HG03565 (cell line): ENCODE measurements around the gene DNAH11.
"Not testable (repeated sequence)": the region's sequence is repeated elsewhere in the genome, so short reads cannot be mapped to it uniquely, and the experiment has no call there.

ENCODE experiments used
- ATAC-seq: cut with Tn5 transposase; IDR thresholded peaks from one replicate; pipeline ENCODE4 v1.9.1; 2021; ENCODE audit warnings: mild to moderate bottlenecking, moderate library complexity; ENCODE audit not compliant: unreplicated experiment

Gene DNAH11

GRCh38 chr7:21916629-21917028 is 373.8 kb downstream of the DNAH11 start:
- no peak for ATAC-seq

- ATAC-seq = no peak
Measured at GRCh38 chr7:21918216-21918615, 375.4 kb downstream of the DNAH11 start.

DNA sequence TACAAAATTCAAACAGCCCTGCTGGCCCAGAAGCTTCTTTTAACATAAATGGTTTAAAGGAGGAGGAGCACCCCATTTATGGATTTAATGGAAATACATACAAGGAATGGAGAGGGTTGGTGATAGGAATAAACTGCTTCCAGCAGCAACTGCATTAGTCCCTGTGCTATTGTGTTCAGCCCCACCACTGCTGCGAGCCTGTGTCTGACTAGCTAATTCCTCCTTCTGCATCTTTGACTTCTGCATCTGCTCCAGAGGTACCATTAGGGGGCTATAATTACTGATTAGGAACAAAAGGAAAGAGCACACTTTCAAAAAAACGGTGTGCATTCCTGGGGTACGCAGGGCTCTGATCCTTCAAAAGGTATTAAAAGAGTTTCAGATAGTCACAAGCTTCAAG is 378.1 kb downstream of the DNAH11 start:
- ATAC-seq = no peak

GRCh38 chr7:21922605-21923004 is 379.8 kb downstream of the DNAH11 start:
- no peak for ATAC-seq

GRCh38 chr7:21923658-21924057 is 380.8 kb downstream of the DNAH11 start:
- ATAC-seq = no peak

- ATAC-seq = no peak
Measured at GRCh38 chr7:21926448-21926847, 383.6 kb downstream of the DNAH11 start.

DNA sequence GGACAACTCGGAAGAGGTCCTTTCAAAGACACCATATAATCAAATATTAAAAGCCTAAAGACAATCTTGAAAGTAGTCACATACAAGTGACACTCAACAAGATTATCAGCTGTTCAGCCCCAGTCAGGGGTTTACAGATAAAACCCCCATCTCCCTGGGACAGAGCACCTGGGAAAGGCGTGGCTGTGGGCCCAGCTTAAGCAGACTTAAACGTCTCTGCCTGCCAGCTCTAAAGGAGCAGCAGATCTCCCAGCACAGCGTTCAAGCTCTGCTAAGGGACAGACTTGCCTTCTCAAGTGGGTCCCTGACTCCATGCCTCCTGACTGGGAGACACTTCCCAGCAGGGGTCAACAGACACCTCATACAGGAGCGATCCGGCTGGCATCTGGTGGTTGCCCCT is 384.9 kb downstream of the DNAH11 start:
- no peak for ATAC-seq

DNA sequence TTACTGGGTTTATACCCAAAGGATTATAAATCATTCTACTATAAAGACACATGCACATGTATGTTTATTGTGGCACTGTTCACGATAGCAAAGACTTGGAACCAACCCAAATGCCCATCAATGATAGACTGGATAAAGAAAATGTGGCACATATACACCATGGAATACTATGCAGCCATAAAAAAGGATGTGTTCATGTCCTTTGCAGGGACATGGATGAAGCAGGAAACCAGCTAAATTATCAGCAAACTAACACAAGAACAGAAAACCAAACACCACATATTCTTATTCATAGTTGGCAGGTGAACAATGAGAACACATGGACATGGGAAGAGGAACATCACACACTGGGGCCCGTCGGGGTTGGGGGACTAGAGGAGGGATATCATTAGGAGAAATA is 390.5 kb downstream of the DNAH11 start:
- not testable (repeated sequence) for ATAC-seq

- ATAC-seq = no peak
Measured at GRCh38 chr7:21934808-21935207, 392.0 kb downstream of the DNAH11 start.

- ATAC-seq = no peak
Measured at GRCh38 chr7:21938463-21938862, 395.6 kb downstream of the DNAH11 start.

- ATAC-seq = peak; percentile 75
Measured at GRCh38 chr7:21939136-21939857, 396.5 kb downstream of the DNAH11 start.

DNA sequence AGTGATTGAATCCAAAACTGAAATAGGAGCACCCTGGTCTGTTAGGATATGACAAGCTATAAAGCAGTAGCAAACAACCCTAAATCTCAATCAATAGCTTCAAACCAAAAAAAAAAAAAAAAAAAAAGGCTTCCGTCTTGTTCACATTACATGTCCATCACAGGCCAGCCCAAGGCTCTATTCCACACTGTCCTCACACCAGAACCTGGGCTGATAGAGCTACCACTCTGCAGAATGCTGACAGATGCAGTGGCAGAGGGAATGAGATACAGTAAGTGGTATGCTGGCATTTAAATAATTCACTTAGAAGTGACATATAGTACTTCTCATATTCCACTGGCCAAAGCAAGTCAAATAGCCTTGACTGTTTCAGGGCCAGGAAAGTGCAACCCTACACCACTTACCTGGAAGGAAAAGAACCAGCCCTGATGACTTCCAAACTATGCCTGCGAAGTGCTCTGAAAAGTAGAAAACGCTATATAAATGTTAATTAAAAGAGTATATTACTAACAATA is 397.1 kb downstream of the DNAH11 start:
- no peak for ATAC-seq

DNA sequence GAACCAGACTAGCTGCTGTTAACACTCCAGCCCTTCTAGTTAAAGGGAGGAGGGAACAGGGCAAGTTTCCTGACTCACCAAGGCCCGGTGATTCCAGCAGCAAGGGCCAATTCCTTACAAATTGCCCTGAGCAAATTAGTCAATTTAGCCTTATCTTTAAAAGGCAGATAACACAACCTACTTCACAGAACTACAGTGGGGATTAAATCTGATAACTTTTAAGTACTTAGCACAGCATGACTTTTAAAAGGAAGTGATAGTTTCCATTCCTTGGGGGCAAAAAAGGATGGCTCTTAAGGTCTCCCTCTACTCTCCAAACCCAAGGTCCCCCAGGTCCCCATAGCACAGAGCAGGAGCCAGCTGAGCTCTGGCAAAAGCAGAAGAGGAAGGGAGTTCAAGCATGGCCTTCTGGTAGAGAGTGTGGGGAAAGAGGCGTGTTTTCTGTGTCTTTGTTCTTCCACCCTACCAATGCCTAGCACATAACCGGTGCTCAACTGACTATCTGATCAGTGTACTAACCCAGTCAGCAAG is 398.8 kb downstream of the DNAH11 start:
- peak; percentile 14 for ATAC-seq

- ATAC-seq = no peak
Measured at GRCh38 chr7:21942955-21943354, 400.1 kb downstream of the DNAH11 start.

- no peak for ATAC-seq
Measured at GRCh38 chr7:21943436-21943835, 400.6 kb downstream of the DNAH11 start.

GRCh38 chr7:21944616-21945453 is 402.0 kb downstream of the DNAH11 start:
- ATAC-seq = no peak

DNA sequence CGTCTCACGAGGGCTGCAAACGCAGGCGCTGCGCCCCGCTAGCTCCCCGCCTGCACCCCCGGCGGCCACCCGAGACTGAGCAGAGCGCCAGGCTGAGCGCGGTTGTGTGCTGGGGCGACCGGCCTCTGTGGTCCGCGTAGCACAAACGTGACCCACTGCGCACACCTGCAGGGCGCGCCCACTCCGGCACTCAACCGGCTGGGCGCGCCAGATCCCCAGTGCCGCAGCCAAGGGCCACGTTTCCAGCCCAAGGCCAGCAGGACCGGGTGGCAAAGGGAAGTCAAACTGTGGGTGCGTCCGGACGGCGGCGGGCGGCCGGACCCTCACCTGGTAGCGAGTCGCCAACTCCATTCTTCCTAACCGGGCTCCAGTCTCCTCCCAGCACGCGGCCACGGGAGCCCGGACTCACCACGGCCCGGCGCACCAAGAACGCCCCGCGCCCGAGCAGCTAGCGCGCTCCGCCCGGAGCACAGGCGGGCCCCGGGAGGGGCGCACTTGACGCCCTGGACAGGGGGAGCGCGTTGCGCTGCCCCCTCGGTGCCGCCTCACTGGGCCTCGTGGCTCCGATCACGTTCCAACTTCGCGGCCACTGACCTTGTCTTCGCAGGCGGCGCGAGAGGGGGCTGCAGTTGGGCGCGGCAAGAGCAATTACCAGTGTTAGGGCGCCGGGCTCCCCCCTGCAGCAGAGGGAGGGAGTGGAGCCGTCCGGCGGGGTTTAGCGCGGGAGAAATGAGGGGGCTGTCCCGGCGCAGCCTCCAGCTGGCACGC is 402.8 kb downstream of the DNAH11 start, which contains the start of gene CDCA7L:
Gene CDCA7L (minus strand): TSS at position 446 of the 768 bp plus-strand sequence. CDS start 95 bp downstream, at position 351.
- peak; percentile 62 for ATAC-seq

DNA sequence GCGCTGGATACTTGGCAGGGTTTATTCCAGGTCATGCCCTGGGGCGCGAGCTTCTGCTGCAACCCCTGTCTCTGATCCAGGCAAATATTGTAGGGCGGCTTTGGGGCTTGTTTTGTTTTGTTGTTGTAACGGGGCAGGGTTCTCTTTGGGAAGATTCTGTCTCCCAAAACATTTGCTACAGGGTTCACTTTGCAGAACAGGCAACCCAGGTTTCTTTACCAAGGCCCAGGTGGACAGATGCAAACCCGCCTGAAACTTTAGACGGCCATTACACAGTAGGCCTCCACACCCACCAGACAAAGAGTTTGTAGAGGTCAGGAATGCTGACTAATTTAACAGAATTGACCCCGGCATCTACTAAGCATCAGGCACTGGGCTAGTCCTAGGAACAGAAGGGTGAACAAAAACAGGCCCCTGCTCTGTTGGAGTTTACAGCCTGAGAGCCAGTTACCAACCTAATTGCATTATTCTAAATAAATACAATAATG is 403.4 kb downstream of the DNAH11 start:
- ATAC-seq = no peak

GRCh38 chr7:21947056-21947455 is 404.2 kb downstream of the DNAH11 start:
- ATAC-seq = no peak

GRCh38 chr7:21947946-21948345 is 405.1 kb downstream of the DNAH11 start:
- no peak for ATAC-seq

- no peak for ATAC-seq
Measured at GRCh38 chr7:21948364-21948763, 405.5 kb downstream of the DNAH11 start.
